HepG2 (cell line): ENCODE data around the gene URB1. TPM values are rescaled to one million over a fixed set of nuclear protein-coding genes. Genes with fewer than 3 reads are reported as not detected.

Experiments
- ARID2 ChIP-seq: sonication (generic); formaldehyde crosslinking; IDR thresholded peaks from 2 replicates; pipeline ENCODE4 v1.8.1; 2022; ENCODE audit warnings: mild to moderate bottlenecking, missing genetic modification reagents, borderline replicate concordance
- ELF1 ChIP-seq: sonication (generic); formaldehyde crosslinking; IDR thresholded peaks from 2 replicates; pipeline ENCODE4 v1.4.0; 2020; ENCODE audit warnings: missing genetic modification reagents
- JUN ChIP-seq: sonication (generic); formaldehyde crosslinking; IDR thresholded peaks from 2 replicates; pipeline ENCODE4 v1.4.0; 2020; ENCODE audit warnings: mild to moderate bottlenecking, missing genetic modification reagents
- NFYC ChIP-seq: IDR thresholded peaks from 2 replicates; pipeline ENCODE4 v1.6.1; 2016; ENCODE audit warnings: missing genetic modification reagents, missing compliant biosample characterization
- PATZ1 ChIP-seq: sonication (generic); formaldehyde crosslinking; IDR thresholded peaks from 2 replicates; pipeline ENCODE4 v1.4.0; 2020; ENCODE audit warnings: missing genetic modification reagents
- SMYD3 ChIP-seq: sonication (generic); formaldehyde crosslinking; IDR thresholded peaks from 2 replicates; pipeline ENCODE4 v1.8.1; 2023; ENCODE audit warnings: mild to moderate bottlenecking, missing genetic modification reagents
- U2AF2 ChIP-seq: fragments of 200-400 bp; formaldehyde crosslinking; IDR thresholded peaks from 2 replicates; pipeline ENCODE4 v1.6.1; 2017; ENCODE audit warnings: low read depth, mild to moderate bottlenecking, low read length
- ZNF264 ChIP-seq: sonication (generic); formaldehyde crosslinking; IDR thresholded peaks from 2 replicates; pipeline ENCODE4 v1.4.0; 2020; ENCODE audit warnings: missing genetic modification reagents
- ZNF30 ChIP-seq: sonication (generic); formaldehyde crosslinking; IDR thresholded peaks from 2 replicates; pipeline ENCODE4 v1.5.0; 2020; ENCODE audit warnings: mild to moderate bottlenecking, missing genetic modification reagents
- polyA plus RNA-seq, 8 experiments: library from polyadenylated mRNA; depleted of rRNA in 3 of 8; stranded (reverse) in 7 of 8; unstranded in 1 of 8; fragments of >200 nt; fragmentation: Illumina TruSeq in 4 of 8; extraction: Trizol in 4 of 8; gene quantifications; 2 replicates each; pipeline versions ENCODE4 v1.2.1 to v1.2.3, GENCODE V29; 2011 to 2016; ENCODE audit warnings: low read depth in 4 of 8, missing spikeins in 1 of 8, mixed read lengths in 1 of 8; ENCODE audit not compliant: insufficient read depth in 1 of 8
- total RNA-seq, 5 experiments: library from RNA; depleted of rRNA; stranded (reverse); fragments of >200 nt; fragmentation: Illumina TruSeq; extraction: Trizol; gene quantifications; 2 replicates each; pipeline ENCODE4 v1.2.3, GENCODE V29; 2016; ENCODE audit warnings: low read depth in 1 of 5
- TF ChIP-seq, protein P1 (sequence below): sonication (generic); formaldehyde crosslinking; IDR thresholded peaks from 2 replicates; pipeline ENCODE4 v1.4.0; 2020; ENCODE audit warnings: missing genetic modification reagents

URB1 gene
- total and polyA plus RNA-seq, 2 of the 13 experiments (the other 11 are each of a cell fraction or from before 2014, with no cell fraction given) = 4.5 to 16.7 TPM

- TF ChIP-seq, protein P1, sequence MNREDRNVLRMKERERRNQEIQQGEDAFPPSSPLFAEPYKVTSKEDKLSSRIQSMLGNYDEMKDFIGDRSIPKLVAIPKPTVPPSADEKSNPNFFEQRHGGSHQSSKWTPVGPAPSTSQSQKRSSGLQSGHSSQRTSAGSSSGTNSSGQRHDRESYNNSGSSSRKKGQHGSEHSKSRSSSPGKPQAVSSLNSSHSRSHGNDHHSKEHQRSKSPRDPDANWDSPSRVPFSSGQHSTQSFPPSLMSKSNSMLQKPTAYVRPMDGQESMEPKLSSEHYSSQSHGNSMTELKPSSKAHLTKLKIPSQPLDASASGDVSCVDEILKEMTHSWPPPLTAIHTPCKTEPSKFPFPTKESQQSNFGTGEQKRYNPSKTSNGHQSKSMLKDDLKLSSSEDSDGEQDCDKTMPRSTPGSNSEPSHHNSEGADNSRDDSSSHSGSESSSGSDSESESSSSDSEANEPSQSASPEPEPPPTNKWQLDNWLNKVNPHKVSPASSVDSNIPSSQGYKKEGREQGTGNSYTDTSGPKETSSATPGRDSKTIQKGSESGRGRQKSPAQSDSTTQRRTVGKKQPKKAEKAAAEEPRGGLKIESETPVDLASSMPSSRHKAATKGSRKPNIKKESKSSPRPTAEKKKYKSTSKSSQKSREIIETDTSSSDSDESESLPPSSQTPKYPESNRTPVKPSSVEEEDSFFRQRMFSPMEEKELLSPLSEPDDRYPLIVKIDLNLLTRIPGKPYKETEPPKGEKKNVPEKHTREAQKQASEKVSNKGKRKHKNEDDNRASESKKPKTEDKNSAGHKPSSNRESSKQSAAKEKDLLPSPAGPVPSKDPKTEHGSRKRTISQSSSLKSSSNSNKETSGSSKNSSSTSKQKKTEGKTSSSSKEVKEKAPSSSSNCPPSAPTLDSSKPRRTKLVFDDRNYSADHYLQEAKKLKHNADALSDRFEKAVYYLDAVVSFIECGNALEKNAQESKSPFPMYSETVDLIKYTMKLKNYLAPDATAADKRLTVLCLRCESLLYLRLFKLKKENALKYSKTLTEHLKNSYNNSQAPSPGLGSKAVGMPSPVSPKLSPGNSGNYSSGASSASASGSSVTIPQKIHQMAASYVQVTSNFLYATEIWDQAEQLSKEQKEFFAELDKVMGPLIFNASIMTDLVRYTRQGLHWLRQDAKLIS = no peak
- TF ChIP-seq U2AF2 = no peak
- TF ChIP-seq PATZ1 (CRISPR knock-in tag) = no peak
- TF ChIP-seq JUN (CRISPR knock-in tag) = no peak
- TF ChIP-seq ZNF264 (CRISPR knock-in tag) = no peak
- TF ChIP-seq ELF1 (CRISPR knock-in tag) = no peak
- TF ChIP-seq ZNF30 (CRISPR knock-in tag) = no peak
- no peak for TF ChIP-seq SMYD3
- no peak for TF ChIP-seq NFYC (CRISPR knock-in tag)
- TF ChIP-seq ARID2 = no peak
- TF ChIP-seq, all 625 proteins: peak for 0
Observed at GRCh38 chr21:32332463-32332951, 60.3 kb downstream of the URB1 start (continued).
